Measurements from ENCODE around the gene CDH22. TPM values are rescaled to one million over a fixed set of nuclear protein-coding genes. Genes with fewer than 3 reads are reported as not detected.

Gene CDH22
- total and polyA plus RNA-seq, 4 donors = 0.03 to 0.25 (median 0.09) TPM

- peaks cover 0 to 8% (median 4%) of the 10 kb centered on the region in 3 donors for H3K27me3 ChIP-seq (ENCODE audit: control insufficient read depth in 3 of 3, insufficient read depth in 3 of 3, low read length in 2 of 3)
- DNase-seq = no peak
- no peak for TF ChIP-seq CTCF (IDR thresholded peaks at IDR 0.05; ENCODE audit: control extremely low read depth, extremely low read depth)
- H3K9ac ChIP-seq (ENCODE audit: insufficient read depth in 1 of 2, low read length in 2 of 2) = no peak overlapping the region
- WGBS, 2 donors = 74 to 76% methylated on average over 10 of the region's 10 CpGs
- H3K4me1 ChIP-seq (ENCODE audit: control insufficient read depth in 5 of 5, insufficient read depth in 5 of 5, low read length in 5 of 5) = no peaks in the 10 kb centered on the region
- no peaks in the 10 kb centered on the region for H3K36me3 ChIP-seq (ENCODE audit: control insufficient read depth in 4 of 4, insufficient read depth in 4 of 4, low read length in 4 of 4)
- peaks cover 0 to 2% (median 0%) of the 10 kb centered on the region in 4 donors for H3K9me3 ChIP-seq (ENCODE audit: control insufficient read depth in 4 of 4, insufficient read depth in 3 of 4, low read length in 3 of 4)
- H3K4me3 ChIP-seq = no peak overlapping the region
- ATAC-seq (ENCODE audit: insufficient read depth, low FRiP score) = no peak
- H3K27ac ChIP-seq (ENCODE audit: low read depth in 1 of 2, low read length in 1 of 2) = no peak overlapping the region
Measured at GRCh38 chr20:46233701-46234100, 74.6 kb downstream of the CDH22 start.

GRCh38 chr20:46232539-46232938 lies 75.8 kb downstream of the CDH22 start:
- peaks cover 0 to 7% (median 4%) of the 10 kb centered on the region in 3 donors for H3K27me3 ChIP-seq (ENCODE audit: control insufficient read depth in 3 of 3, insufficient read depth in 3 of 3, low read length in 2 of 3)
- no peaks in the 10 kb centered on the region for H3K36me3 ChIP-seq (ENCODE audit: control insufficient read depth in 4 of 4, insufficient read depth in 4 of 4, low read length in 4 of 4)
- H3K27ac ChIP-seq (ENCODE audit: low read depth in 1 of 2, low read length in 1 of 2) = no peak overlapping the region
- ATAC-seq (ENCODE audit: insufficient read depth, low FRiP score) (no peak), DNase-seq (no peak)
- peaks cover 0 to 4% (median 0%) of the 10 kb centered on the region in 4 donors for H3K9me3 ChIP-seq (ENCODE audit: control insufficient read depth in 4 of 4, insufficient read depth in 3 of 4, low read length in 3 of 4)
- H3K4me3 ChIP-seq = no peak overlapping the region
- H3K9ac ChIP-seq (ENCODE audit: insufficient read depth in 1 of 2, low read length in 2 of 2) = no peak overlapping the region
- H3K4me1 ChIP-seq (ENCODE audit: control insufficient read depth in 5 of 5, insufficient read depth in 5 of 5, low read length in 5 of 5) = no peaks in the 10 kb centered on the region
- WGBS, 2 donors = 13 to 19% methylated on average over 4 of the region's 4 CpGs
- TF ChIP-seq CTCF (IDR thresholded peaks at IDR 0.05; ENCODE audit: control extremely low read depth, extremely low read depth) = no peak

GRCh38 chr20:46230801-46231282 lies 77.5 kb downstream of the CDH22 start:
- H3K9ac ChIP-seq (ENCODE audit: insufficient read depth in 1 of 2, low read length in 2 of 2) = no peak overlapping the region
- DNase-seq (peak; percentile 43 to 73 (median 67)), ATAC-seq (ENCODE audit: insufficient read depth, low FRiP score) (no peak)
- no peak overlapping the region for H3K27ac ChIP-seq (ENCODE audit: low read depth in 1 of 2, low read length in 1 of 2)
- H3K27me3 ChIP-seq (ENCODE audit: control insufficient read depth in 3 of 3, insufficient read depth in 3 of 3, low read length in 2 of 3) = peaks cover 0 to 13% (median 4%) of the 10 kb centered on the region in 3 donors
- no peaks in the 10 kb centered on the region for H3K4me1 ChIP-seq (ENCODE audit: control insufficient read depth in 5 of 5, insufficient read depth in 5 of 5, low read length in 5 of 5)
- H3K9me3 ChIP-seq (ENCODE audit: control insufficient read depth in 4 of 4, insufficient read depth in 3 of 4, low read length in 3 of 4) = peaks cover 0 to 6% (median 0%) of the 10 kb centered on the region in 4 donors
- no peak for TF ChIP-seq CTCF (IDR thresholded peaks at IDR 0.05; ENCODE audit: control extremely low read depth, extremely low read depth)
- H3K4me3 ChIP-seq = no peak overlapping the region
- H3K36me3 ChIP-seq (ENCODE audit: control insufficient read depth in 4 of 4, insufficient read depth in 4 of 4, low read length in 4 of 4) = no peaks in the 10 kb centered on the region
- WGBS, 2 donors = 4 to 5% methylated on average over 4 of the region's 4 CpGs

GRCh38 chr20:46230106-46230491 lies 78.2 kb downstream of the CDH22 start:
- no peak for ATAC-seq (ENCODE audit: insufficient read depth, low FRiP score)
- TF ChIP-seq CTCF (IDR thresholded peaks at IDR 0.05; ENCODE audit: control extremely low read depth, extremely low read depth) = no peak

More at GRCh38 chr20:46230106-46230491, 78.2 kb downstream of the CDH22 start:
- Histone ChIP-seq H3K9ac (ENCODE audit: insufficient read depth in 1 of 2, low read length in 2 of 2) (no peak overlapping the region), H3K4me3 (no peak overlapping the region), H3K27ac (ENCODE audit: low read depth in 1 of 2, low read length in 1 of 2) (no peak overlapping the region), H3K9me3 (ENCODE audit: control insufficient read depth in 4 of 4, insufficient read depth in 3 of 4, low read length in 3 of 4) (peaks cover 0 to 6% (median 0%) of the 10 kb centered on the region in 4 donors), H3K27me3 (ENCODE audit: control insufficient read depth in 3 of 3, insufficient read depth in 3 of 3, low read length in 2 of 3) (peaks cover 0 to 11% (median 4%) of the 10 kb centered on the region in 3 donors), H3K4me1 (ENCODE audit: control insufficient read depth in 5 of 5, insufficient read depth in 5 of 5, low read length in 5 of 5) (no peaks in the 10 kb centered on the region), H3K36me3 (ENCODE audit: control insufficient read depth in 4 of 4, insufficient read depth in 4 of 4, low read length in 4 of 4) (no peaks in the 10 kb centered on the region)
- DNase-seq = no peak
- WGBS, 2 donors = 85 to 88% methylated on average over 5 of the region's 5 CpGs

Measured in lung (tissue), 12 donors.